GM10847 (cell line): ENCODE measurements around the gene AADACL4.

Source experiments
- POLR2A ChIP-seq: IDR thresholded peaks from 2 replicates; pipeline ENCODE4 v1.6.1; 2011; ENCODE audit not compliant: insufficient read length; ENCODE audit errors: extremely low read depth

Gene AADACL4

GRCh38 chr1:12634696-12635202, 9.1 kb upstream of the AADACL4 start:
- no peak for TF ChIP-seq POLR2A

DNA sequence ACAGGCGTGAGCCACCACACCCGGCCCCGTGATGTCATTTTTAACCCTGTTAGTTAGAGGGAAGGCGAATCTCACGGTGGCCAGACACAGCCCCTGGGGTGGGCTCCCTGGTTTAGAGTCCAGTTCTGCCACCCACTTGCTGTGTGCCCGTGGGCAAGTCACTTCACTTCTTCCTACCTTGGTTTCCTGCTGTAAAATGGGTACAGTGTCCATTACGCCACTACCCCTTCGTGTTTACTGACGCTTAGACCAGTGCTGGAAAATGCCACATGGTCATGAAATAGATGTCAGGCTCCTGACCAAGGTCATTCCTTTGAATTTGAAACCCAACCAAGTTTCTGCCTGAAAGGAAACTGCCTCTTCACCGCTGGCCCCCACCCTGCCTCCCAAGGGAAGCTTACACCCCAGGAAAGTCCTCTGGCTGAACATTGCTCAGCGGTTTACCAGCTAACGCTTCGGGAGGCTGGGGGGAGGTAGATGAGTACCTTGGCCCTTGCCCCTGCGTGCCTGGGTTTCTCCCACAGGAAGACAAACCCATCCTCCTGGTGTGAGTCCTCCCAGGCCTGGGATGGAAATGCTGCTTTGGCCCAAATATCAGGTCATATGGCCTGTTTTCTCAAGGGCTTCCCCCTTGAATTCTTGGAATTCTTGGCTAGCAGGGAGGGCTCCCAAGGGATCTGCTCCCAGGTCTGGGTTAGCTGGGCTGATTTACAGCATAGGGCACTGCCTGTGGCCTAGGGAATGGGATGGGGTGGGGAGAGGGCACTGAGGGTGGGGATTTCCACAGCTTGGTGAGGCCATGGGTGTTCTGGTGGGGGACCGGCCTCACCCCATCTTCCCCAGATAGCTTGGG, 7.6 kb upstream of the AADACL4 start:
- TF ChIP-seq POLR2A: no peak

GRCh38 chr1:12637693-12638092, 6.2 kb upstream of the AADACL4 start:
- no peak for TF ChIP-seq POLR2A

DNA sequence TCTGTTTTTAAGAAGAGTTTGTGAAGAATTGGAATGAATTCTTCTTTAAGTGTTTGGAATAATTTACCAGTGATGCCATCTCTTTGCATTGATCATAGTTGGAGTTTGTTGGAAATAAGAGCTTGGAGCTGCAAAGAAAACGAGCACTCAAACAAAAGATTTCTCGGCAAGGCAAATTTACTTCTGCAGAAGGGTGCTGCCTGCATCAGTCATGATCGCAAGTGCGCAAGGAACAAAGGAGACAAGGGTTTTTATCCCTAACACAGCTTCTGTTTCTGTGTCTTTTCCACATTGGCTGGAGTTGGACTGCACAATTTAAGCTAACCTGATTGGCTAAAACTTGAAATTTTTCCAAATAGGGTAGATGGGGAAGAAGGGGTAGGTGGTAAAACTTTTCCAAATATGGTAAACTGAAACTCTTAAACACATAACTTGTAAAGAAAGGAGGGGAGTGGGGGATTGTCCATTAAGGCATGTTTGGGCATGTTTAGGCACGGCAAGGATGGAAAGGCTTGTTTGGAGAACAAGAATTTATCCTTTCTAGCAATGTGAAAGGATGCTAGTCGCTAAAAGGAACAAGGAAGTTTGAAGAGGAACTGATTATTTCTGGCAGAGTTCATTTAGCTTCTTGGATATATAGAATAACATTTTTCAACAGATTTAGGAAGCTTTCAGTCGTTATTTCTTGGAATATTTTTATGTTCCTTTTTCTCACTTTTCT, 3.5 kb upstream of the AADACL4 start:
- TF ChIP-seq POLR2A: no peak

DNA sequence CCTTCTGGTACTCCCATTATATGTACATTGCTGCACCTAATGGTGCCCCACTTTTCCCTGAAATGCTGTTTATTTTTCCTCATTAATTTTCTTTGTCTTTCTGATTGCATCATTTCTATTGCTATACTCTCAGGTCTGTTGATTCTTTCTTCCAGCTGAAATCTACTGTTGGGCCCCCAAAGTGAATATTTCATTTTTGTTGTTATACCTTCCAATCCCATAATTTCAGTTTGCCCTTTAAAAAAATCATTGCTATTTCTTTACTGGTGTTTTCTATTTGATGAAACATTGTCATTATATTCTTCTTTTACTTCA, 3.0 kb upstream of the AADACL4 start:
- TF ChIP-seq POLR2A: no peak

- TF ChIP-seq POLR2A: no peak
These were observed 806 bp upstream of the AADACL4 start for GRCh38 chr1:12643079-12643478.

DNA sequence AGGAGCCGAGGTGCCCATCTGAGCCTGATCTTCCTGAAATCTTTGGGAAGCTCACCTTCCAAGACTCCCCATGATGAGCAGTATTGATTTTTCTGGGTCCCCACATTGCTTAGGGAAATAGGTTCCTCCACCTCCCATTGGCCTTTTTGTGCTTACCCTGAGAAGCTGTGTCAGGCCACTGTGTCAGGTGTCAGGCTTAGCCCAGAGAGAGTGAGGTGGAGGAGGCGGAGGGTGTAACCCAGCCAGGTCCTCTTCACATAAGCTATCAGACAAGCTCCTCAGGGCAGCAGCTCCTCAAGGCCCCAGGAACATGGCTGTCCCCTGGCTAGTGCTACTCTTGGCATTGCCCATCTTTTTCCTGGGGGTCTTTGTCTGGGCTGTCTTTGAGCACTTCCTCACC, 352 bp downstream of the AADACL4 start:
- TF ChIP-seq POLR2A: no peak

GRCh38 chr1:12644829-12645228, 944 bp downstream of the AADACL4 start:
- TF ChIP-seq POLR2A: no peak

- TF ChIP-seq POLR2A: no peak
These were observed 4.9 kb downstream of the AADACL4 start for GRCh38 chr1:12648741-12649140.

GRCh38 chr1:12649971-12650421, 6.1 kb downstream of the AADACL4 start:
- no peak for TF ChIP-seq POLR2A

GRCh38 chr1:12654004-12654567, 10.2 kb downstream of the AADACL4 start:
- no peak for TF ChIP-seq POLR2A

DNA sequence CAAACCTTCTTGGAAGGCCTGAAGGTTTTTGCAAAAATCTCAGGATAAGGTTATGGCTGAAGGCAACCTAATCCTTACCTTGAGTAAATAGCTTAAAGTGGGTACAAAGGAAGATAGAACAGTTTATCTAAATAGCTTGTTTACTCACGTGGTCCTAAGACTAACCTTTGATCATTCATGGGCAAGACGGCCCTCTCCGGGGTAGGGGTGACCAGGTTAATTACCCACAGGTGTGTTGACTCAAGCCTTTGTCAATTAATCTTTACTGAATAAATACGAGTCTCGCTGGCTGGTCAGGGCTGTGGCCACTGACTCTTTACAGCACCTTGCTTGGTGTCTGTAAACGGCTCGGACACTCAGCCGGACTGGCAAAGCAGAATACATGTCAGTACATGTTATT, 10.8 kb downstream of the AADACL4 start:
- TF ChIP-seq POLR2A: no peak

DNA sequence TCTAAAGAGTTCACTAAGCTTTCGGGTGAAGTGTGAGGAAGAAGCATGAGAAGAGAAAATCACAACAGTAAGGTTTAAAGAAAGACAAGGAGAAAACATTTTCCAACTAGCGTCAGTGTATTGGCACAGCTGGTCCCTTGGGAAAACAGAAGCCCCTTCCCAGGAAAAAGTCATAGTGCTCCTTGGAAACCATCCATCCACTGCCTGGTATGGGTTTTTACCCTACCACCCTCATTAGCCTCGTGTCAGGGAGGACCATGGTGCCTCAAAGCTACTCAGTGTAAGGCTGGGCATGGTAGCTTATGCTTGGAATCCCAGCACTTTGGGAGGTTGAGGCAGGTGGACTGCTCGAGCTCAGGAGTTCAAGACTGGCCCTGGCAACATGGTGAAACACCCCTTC, 12.7 kb downstream of the AADACL4 start:
- no peak for TF ChIP-seq POLR2A

- no peak for TF ChIP-seq POLR2A
These were observed 13.4 kb downstream of the AADACL4 start for GRCh38 chr1:12657060-12657884.
